H1 (cell line): Measurements from ENCODE around the gene WDFY4. TPM values are rescaled to one million over a fixed set of nuclear protein-coding genes. Genes with fewer than 3 reads are reported as not detected.

Source experiments
- CTCF ChIA-PET: fragments of 300-600 bp; sonication (Branson Sonifier 250); formaldehyde crosslinking; loops from one replicate; lab custom pipeline; 2021; ENCODE audit not compliant: partially characterized antibody; lab: Charles Lee
- POLR2A ChIA-PET: fragments of 300-600 bp; sonication (Branson Sonifier 250); formaldehyde crosslinking; loops from one replicate; lab custom pipeline; 2021; ENCODE audit warnings: inconsistent platforms; ENCODE audit not compliant: partially characterized antibody; lab: Charles Lee
- DNase-seq, 2 experiments: peaks; one replicate each; pipeline versions ENCODE4 v3.0.0 to v3.0.0-alpha.2; 2010 to 2022; ENCODE audit warnings: low spot score in 2 of 2, low read depth in 1 of 2, mixed read lengths in 1 of 2
- FAIRE-seq: peaks from 2 replicates; lab custom pipeline; 2011; peaks lifted over from hg19 to GRCh38; lab: Jason Lieb, UNC
- H2AFZ ChIP-seq: 2 replicates; pipeline ENCODE4 v1.8.1; 2012; ENCODE audit warnings: low read length, inconsistent platforms
- H2AK5ac ChIP-seq: 2 replicates; pipeline ENCODE4 v1.6.1; 2013; ENCODE audit warnings: low read depth, low read length
- H2BK120ac ChIP-seq: replicated peaks from 2 replicates; pipeline ENCODE3; 2013; ENCODE audit warnings: low read depth, low read length, inconsistent platforms
- H2BK12ac ChIP-seq: 2 replicates; pipeline ENCODE4 v1.6.1; 2013; ENCODE audit warnings: low read depth, low read length
- H2BK15ac ChIP-seq: 2 replicates; pipeline ENCODE4 v1.6.1; 2013; ENCODE audit warnings: low read length
- H2BK20ac ChIP-seq: 2 replicates; pipeline ENCODE4 v1.6.1; 2013; ENCODE audit warnings: low read length
- H2BK5ac ChIP-seq: 2 replicates; pipeline ENCODE4 v1.6.1; 2013; ENCODE audit warnings: low read depth, low read length
- H3K14ac ChIP-seq: 2 replicates; pipeline ENCODE4 v1.6.1; 2013; ENCODE audit warnings: inconsistent platforms; ENCODE audit not compliant: insufficient read length
- H3K18ac ChIP-seq: 2 replicates; pipeline ENCODE4 v1.6.1; 2013; ENCODE audit warnings: low read length; ENCODE audit errors: extremely low read depth
- H3K23ac ChIP-seq: 2 replicates; pipeline ENCODE4 v1.6.1; 2013; ENCODE audit warnings: inconsistent platforms; ENCODE audit not compliant: insufficient read length
- H3K23me2 ChIP-seq: 2 replicates; pipeline ENCODE4 v1.6.1; 2013; ENCODE audit warnings: low read depth, low read length
- H3K27ac ChIP-seq: 2 replicates; pipeline ENCODE4 v1.6.1; 2011; ENCODE audit warnings: low read depth, low read length, inconsistent platforms
- H3K27me3 ChIP-seq, 4 experiments: replicated peaks in 1 of 4; 1 replicate in 1 of 4; 2 replicates in 3 of 4; pipeline versions ENCODE4 v1.6.1 to v1.8.1; 2011 to 2013; ENCODE audit warnings: low read length in 3 of 4, mild to moderate bottlenecking in 3 of 4, inconsistent platforms in 2 of 4, mixed read lengths in 2 of 4, moderate library complexity in 1 of 4; ENCODE audit not compliant: control insufficient read depth in 3 of 4, insufficient read depth in 3 of 4; ENCODE audit errors: extremely low read depth in 1 of 4
- H3K36me3 ChIP-seq, 4 experiments: 2 replicates each; pipeline versions ENCODE4 v1.6.1 to v1.8.1; 2011 to 2013; ENCODE audit warnings: mild to moderate bottlenecking in 4 of 4, low read length in 3 of 4, moderate library complexity in 2 of 4, control low read depth in 1 of 4, inconsistent platforms in 1 of 4; ENCODE audit not compliant: insufficient read depth in 4 of 4, control insufficient read depth in 2 of 4
- H3K4ac ChIP-seq: replicated peaks from 2 replicates; pipeline ENCODE3; 2013; ENCODE audit warnings: low read length, low read depth, mixed read lengths, inconsistent platforms; ENCODE audit not compliant: insufficient read length
- H3K4me1 ChIP-seq, 4 experiments: replicated peaks in 1 of 4; 1 replicate in 1 of 4; 2 replicates in 3 of 4; pipeline versions ENCODE4 v1.6.1 to v1.8.1; 2011 to 2013; ENCODE audit warnings: low read length in 3 of 4, inconsistent platforms in 2 of 4, mixed read lengths in 1 of 4; ENCODE audit not compliant: insufficient read depth in 4 of 4, control insufficient read depth in 3 of 4
- H3K4me2 ChIP-seq, 2 experiments: 2 replicates each; pipeline versions ENCODE4 v1.6.1 to v1.8.1; 2011 to 2013; ENCODE audit warnings: low read depth in 2 of 2, low read length in 2 of 2, control low read depth in 1 of 2, inconsistent platforms in 1 of 2, mild to moderate bottlenecking in 1 of 2; ENCODE audit not compliant: insufficient read depth in 1 of 2
- H3K4me3 ChIP-seq, 4 experiments: fragments of 200-600, 300-600 bp in 1 of 4; sonication (generic), shearing (Covaris generic), sonication (Bioruptor Twin) in 1 of 4; 2 replicates each; pipeline versions ENCODE4 v1.5.1 to v1.8.1; 2011 to 2016; ENCODE audit warnings: low read length in 4 of 4, low read depth in 3 of 4, control low read depth in 2 of 4, inconsistent platforms in 2 of 4, mild to moderate bottlenecking in 2 of 4, mixed read lengths in 1 of 4, moderate library complexity in 1 of 4; ENCODE audit not compliant: insufficient read depth in 2 of 4; ENCODE audit errors: extremely low read depth in 1 of 4
- H3K56ac ChIP-seq: replicated peaks from 2 replicates; pipeline ENCODE3; 2013; ENCODE audit warnings: low read depth, mild to moderate bottlenecking, mixed read lengths, low read length, inconsistent platforms; ENCODE audit not compliant: insufficient read length
- H3K79me1 ChIP-seq: 2 replicates; pipeline ENCODE4 v1.6.1; 2013; ENCODE audit warnings: low read depth, low read length, control low read depth
- H3K79me2 ChIP-seq, 2 experiments: 2 replicates each; pipeline versions ENCODE4 v1.6.1 to v1.8.1; 2012 to 2013; ENCODE audit warnings: low read length in 2 of 2, mild to moderate bottlenecking in 2 of 2, inconsistent platforms in 1 of 2; ENCODE audit not compliant: insufficient read depth in 2 of 2, control insufficient read depth in 1 of 2
- H3K9ac ChIP-seq, 4 experiments: replicated peaks in 1 of 4; 1 replicate in 1 of 4; 2 replicates in 3 of 4; pipeline versions ENCODE4 v1.6.1 to v1.8.1; 2011 to 2013; ENCODE audit warnings: low read depth in 3 of 4, low read length in 3 of 4, control low read depth in 2 of 4, mild to moderate bottlenecking in 2 of 4, moderate library complexity in 2 of 4, inconsistent platforms in 1 of 4; ENCODE audit errors: extremely low read depth in 1 of 4
- H3K9me3 ChIP-seq, 2 experiments: 2 replicates each; pipeline versions ENCODE4 v1.6.1 to v1.8.1; 2012 to 2013; ENCODE audit warnings: mild to moderate bottlenecking in 2 of 2, moderate library complexity in 2 of 2, control low read depth in 1 of 2, inconsistent platforms in 1 of 2, low read depth in 1 of 2, low read length in 1 of 2, mixed read lengths in 1 of 2; ENCODE audit not compliant: insufficient read depth in 2 of 2
- H4K20me1 ChIP-seq, 2 experiments: replicated peaks in 1 of 2; 2 replicates each; pipeline versions ENCODE3 to v1.8.1; 2011 to 2013; ENCODE audit warnings: inconsistent platforms in 2 of 2, low read length in 2 of 2, mild to moderate bottlenecking in 1 of 2; ENCODE audit not compliant: insufficient read depth in 2 of 2, control insufficient read depth in 1 of 2
- H4K5ac ChIP-seq: 2 replicates; pipeline ENCODE4 v1.6.1; 2013; ENCODE audit warnings: low read length, low read depth, mixed read lengths, inconsistent platforms; ENCODE audit not compliant: insufficient read length
- H4K8ac ChIP-seq: 2 replicates; pipeline ENCODE4 v1.8.0; 2013; ENCODE audit warnings: mild to moderate bottlenecking, moderate library complexity, low read length, inconsistent platforms; ENCODE audit not compliant: insufficient read depth; ENCODE audit errors: extremely low read depth
- H4K91ac ChIP-seq: replicated peaks from 2 replicates; pipeline ENCODE3; 2013; ENCODE audit warnings: low read length, mixed read lengths, inconsistent platforms; ENCODE audit not compliant: insufficient read length
- KDM4A ChIP-seq: IDR thresholded peaks from one replicate; pipeline ENCODE4 v1.7.1; 2012; ENCODE audit warnings: low read depth, mild to moderate bottlenecking, moderate library complexity, low read length, inconsistent platforms; ENCODE audit not compliant: severe bottlenecking
- WGBS, 2 experiments: shearing (Covaris generic) in 1 of 2; methylation state at CpG; one replicate each; pipeline versions ENCODE4 v1.1.6 to v1.1.7; 2013 to 2015; ENCODE audit warnings: low lambda C conversion rate in 2 of 2, mixed read lengths in 2 of 2, inconsistent platforms in 1 of 2, low coverage in 1 of 2, missing lambda C conversion rate in 1 of 2; ENCODE audit not compliant: insufficient replicate concordance in 2 of 2, insufficient coverage in 1 of 2, insufficient read length in 1 of 2; ENCODE audit errors: extremely low coverage in 1 of 2, missing lambda C conversion rate in 1 of 2; 5-methylcytosine and 5-hydroxymethylcytosine counted together
- polyA plus RNA-seq, 7 experiments: library from polyadenylated mRNA; depleted of rRNA in 3 of 7; stranded (reverse) in 5 of 7; unstranded in 2 of 7; fragments of >200 nt in 5 of 7; fragments of 200-250 nt in 2 of 7; gene quantifications; 1 replicate in 5 of 7; 2 replicates in 1 of 7; 4 replicates in 1 of 7; pipeline versions ENCODE4 v1.2.1 to v1.2.3, GENCODE V29; 2011 to 2013; ENCODE audit warnings: missing spikeins in 2 of 7, mixed read lengths in 2 of 7
- total RNA-seq: library from RNA; stranded (reverse); fragmentation: NEBNext Ultra II Directional; extraction: Animal tissue kit (Norgen Biotek cat#: 25700); gene quantifications from 2 replicates; pipeline ENCODE4 v1.2.1, GENCODE V29; 2021

The WDFY4 gene
- total and polyA plus RNA-seq, 2 of the 8 experiments (the other 6 are each of a cell fraction or from before 2014, with no cell fraction given): not detected

GRCh38 chr10:48765527-48765926, 80.9 kb downstream of the WDFY4 start:
- CTCF ChIA-PET: interaction anchor here (0.7 to 3.6 kb wide), 10 partner anchors 8 to 148 kb away, joined by 3 to 15 read pairs (median 4); no protein-coding TSS in a partner anchor
- H3K4me3 ChIP-seq: no peak overlapping the region
- TF ChIP-seq KDM4A: no peak
- TF ChIP-seq, all 59 proteins: peak for 0
- DNase-seq (no peak), FAIRE-seq (no peak)
- Histone ChIP-seq H3K9ac (no peak overlapping the region), H3K36me3 (no peaks in the 10 kb centered on the region), H3K23ac (no peak overlapping the region), H2BK5ac (no peak overlapping the region), H2BK20ac (no peak overlapping the region), H3K14ac (no peak overlapping the region), H3K4me2 (no peak overlapping the region), H2BK12ac (no peak overlapping the region), H2BK15ac (no peak overlapping the region), H2AFZ (no peak overlapping the region), H3K18ac (no peak overlapping the region), H3K4me1 (no peaks in the 10 kb centered on the region; a peak in 1 of 7 replicates), H4K91ac (no peak overlapping the region), H4K8ac (no peak overlapping the region), H4K5ac (no peak overlapping the region), H3K79me2 (no peaks in the 10 kb centered on the region), H2BK120ac (no peak overlapping the region), H3K56ac (no peak overlapping the region), H2AK5ac (no peak overlapping the region), H3K23me2 (no peaks in the 10 kb centered on the region), H3K9me3 (no peaks in the 10 kb centered on the region), H3K27me3 (no peaks in the 10 kb centered on the region), H3K4ac (no peak overlapping the region), H3K27ac (no peak overlapping the region), H4K20me1 (no peaks in the 10 kb centered on the region), H3K79me1 (no peaks in the 10 kb centered on the region)
- WGBS, 2 experiments: 88% methylated on average over 4 of the region's 4 CpGs; no CpG with 5 or more reads in 1 of the 2 experiments
- POLR2A ChIA-PET: no interaction called here
